ENCODE measurements around the gene LOXHD1.

LOXHD1 gene

GRCh38 chr18:46693996-46694395 is 37.0 kb upstream of the LOXHD1 start:
- Histone ChIP-seq H3K9me3 (ENCODE audit: control insufficient read depth, insufficient read depth, low read depth, low read length) (no peaks in the 10 kb centered on the region), H3K36me3 (ENCODE audit: control insufficient read depth in 2 of 2, insufficient read depth in 1 of 2, low read length in 2 of 2) (no peaks in the 10 kb centered on the region), H3K4me3 (ENCODE audit: low read depth, low read length) (no peak overlapping the region), H3K4me1 (ENCODE audit: control insufficient read depth, insufficient read depth, low read length) (no peaks in the 10 kb centered on the region), H3K27ac (ENCODE audit: extremely low read depth, low read depth, low read length) (no peak overlapping the region)
- POLR2A ChIA-PET, result no interaction called here
- TF ChIP-seq ZNF48 (tag by site-specific recombination; IDR thresholded peaks at IDR 0.05), result no peak
- no peak for TF ChIP-seq KLF17 (tag by site-specific recombination; IDR thresholded peaks at IDR 0.05)
- TF ChIP-seq ZNF510 (tag by site-specific recombination; IDR thresholded peaks at IDR 0.05; ENCODE audit: insufficient replicate concordance), result no peak
- no peak for TF ChIP-seq RBAK (tag by site-specific recombination; IDR thresholded peaks at IDR 0.05)
- no peak for TF ChIP-seq ZNF184 (tag by site-specific recombination; IDR thresholded peaks at IDR 0.05)
- TF ChIP-seq SCRT2 (tag by site-specific recombination; IDR thresholded peaks at IDR 0.05), result no peak
- TF ChIP-seq ATF2 (tag by site-specific recombination; IDR thresholded peaks at IDR 0.05; ENCODE audit: low read depth), result no peak
- no peak for TF ChIP-seq ZNF132 (tag by site-specific recombination; IDR thresholded peaks at IDR 0.05; ENCODE audit: borderline replicate concordance)
- no peak for TF ChIP-seq ZNF16 (tag by site-specific recombination; IDR thresholded peaks at IDR 0.05; ENCODE audit: low read depth)
- no peak for TF ChIP-seq TSHZ1 (tag by site-specific recombination; IDR thresholded peaks at IDR 0.05; ENCODE audit: borderline replicate concordance)
- no peak for TF ChIP-seq ZNF621 (tag by site-specific recombination; IDR thresholded peaks at IDR 0.05)
- TF ChIP-seq YY1 (tag by site-specific recombination; IDR thresholded peaks at IDR 0.05), result no peak
- no peak for TF ChIP-seq HOXD13 (CRISPR knock-in tag; IDR thresholded peaks at IDR 0.05; ENCODE audit: borderline replicate concordance)
- no peak for TF ChIP-seq YY2 (tag by site-specific recombination; IDR thresholded peaks at IDR 0.05)
- TF ChIP-seq ZNF146 (tag by site-specific recombination; IDR thresholded peaks at IDR 0.05), result no peak
- no peak for TF ChIP-seq ZNF138 (tag by site-specific recombination; IDR thresholded peaks at IDR 0.05; ENCODE audit: borderline replicate concordance)
- TF ChIP-seq ZSCAN4 (tag by site-specific recombination; IDR thresholded peaks at IDR 0.05), result no peak
- TF ChIP-seq ZBTB1 (tag by site-specific recombination; IDR thresholded peaks at IDR 0.05), result no peak
- CTCF ChIA-PET, result interaction anchor here (0.7 kb wide), 1 partner anchor 37 kb away, joined by 3 read pairs; no protein-coding TSS in a partner anchor

GRCh38 chr18:46688853-46689525 is 32.0 kb upstream of the LOXHD1 start:
- ChIA-PET POLR2A (no interaction called here), CTCF (interaction anchor here (0.5 kb wide), 1 partner anchor 563 kb away, joined by 3 read pairs; no protein-coding TSS in a partner anchor)
- H3K27ac ChIP-seq (ENCODE audit: extremely low read depth, low read depth, low read length), result no peak overlapping the region
- no peak overlapping the region for H3K4me3 ChIP-seq (ENCODE audit: low read depth, low read length)
- H3K9me3 ChIP-seq (ENCODE audit: control insufficient read depth, insufficient read depth, low read depth, low read length), result no peaks in the 10 kb centered on the region
- no peaks in the 10 kb centered on the region for H3K4me1 ChIP-seq (ENCODE audit: control insufficient read depth, insufficient read depth, low read length)
- no peaks in the 10 kb centered on the region for H3K36me3 ChIP-seq (ENCODE audit: control insufficient read depth in 2 of 2, insufficient read depth in 1 of 2, low read length in 2 of 2)
- TF ChIP-seq ZNF658 (tag by site-specific recombination; IDR thresholded peaks at IDR 0.05), result no peak
- TF ChIP-seq KLF8 (tag by site-specific recombination; IDR thresholded peaks at IDR 0.05), result no peak
- peak; percentile 89 for TF ChIP-seq ZFHX2 (tag by site-specific recombination; conservative IDR thresholded peaks at IDR 0.05)
- no peak for TF ChIP-seq ZNF510 (tag by site-specific recombination; IDR thresholded peaks at IDR 0.05; ENCODE audit: insufficient replicate concordance)
- no peak for TF ChIP-seq ZNF639 (tag by site-specific recombination; IDR thresholded peaks at IDR 0.05)
- TF ChIP-seq ZNF629 (tag by site-specific recombination; IDR thresholded peaks at IDR 0.05), result no peak
- TF ChIP-seq EGR2 (tag by site-specific recombination; IDR thresholded peaks at IDR 0.05; ENCODE audit: low read depth), result peak; percentile 89
- TF ChIP-seq SP3 (tag by site-specific recombination; IDR thresholded peaks at IDR 0.05), result no peak
- TF ChIP-seq ZBTB21 (tag by site-specific recombination; IDR thresholded peaks at IDR 0.05), result no peak
- no peak for TF ChIP-seq SETDB1 (IDR thresholded peaks at IDR 0.05; ENCODE audit: insufficient read length, low read length)

Data from HEK293 (cell line).